ENCODE results near the gene CTIF. TPM values are rescaled to one million over a fixed set of nuclear protein-coding genes. Genes with fewer than 3 reads are reported as not detected.

Gene CTIF
- total and polyA plus RNA-seq, 10 donors = 5.2 to 39.2 (median 18.5) TPM

DNA sequence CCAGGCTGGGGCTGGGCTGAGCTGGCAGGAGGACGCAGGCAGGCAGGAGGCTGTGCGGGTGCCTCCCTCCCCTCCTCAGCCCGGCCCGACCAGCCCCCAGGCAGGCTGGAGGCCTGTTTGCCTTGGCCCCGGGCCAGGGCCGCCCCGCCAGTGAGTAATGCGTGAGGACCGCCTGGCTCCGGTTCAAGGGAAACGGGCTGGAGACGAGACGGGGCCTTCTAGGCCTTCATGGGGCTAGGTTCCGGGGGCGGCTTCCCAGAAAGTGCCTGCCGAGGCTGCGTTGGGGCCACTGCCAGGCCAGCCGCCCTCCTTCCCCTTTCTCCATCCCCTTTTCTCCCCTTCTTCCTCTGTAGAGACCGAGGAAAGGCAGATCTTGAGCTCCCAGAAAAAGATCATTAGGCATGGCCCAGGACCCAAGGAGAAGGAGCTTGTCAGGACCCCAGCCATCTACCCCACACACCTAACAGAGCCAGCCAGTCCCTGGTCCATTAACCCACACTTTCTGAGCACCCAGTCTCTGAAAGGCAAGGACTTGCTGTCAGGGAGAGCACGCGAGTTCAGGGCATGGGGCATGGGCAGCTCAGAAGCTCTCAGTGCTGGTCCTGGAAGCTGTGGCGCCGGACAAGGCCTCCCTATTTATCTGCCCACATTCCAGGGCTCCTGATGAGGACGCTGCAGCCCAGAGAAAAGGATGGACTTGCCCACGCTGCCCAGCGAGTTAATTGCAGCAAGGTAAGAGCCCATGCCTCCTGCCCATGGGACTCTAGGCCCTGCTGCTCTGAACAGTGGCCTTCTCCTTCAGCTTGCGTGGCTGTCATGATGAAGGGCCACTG lies 363.4 kb downstream of the CTIF start:
- no peak overlapping the region for H3K4me3 ChIP-seq
- H3K4me1 ChIP-seq = peaks cover 0 to 33% (median 9%) of the 10 kb centered on the region in 6 donors
- H3K27ac ChIP-seq = peak overlapping the region in 7 of 8 donors; percentile 34 to 63 (median 54)
- TF ChIP-seq, protein P1, sequence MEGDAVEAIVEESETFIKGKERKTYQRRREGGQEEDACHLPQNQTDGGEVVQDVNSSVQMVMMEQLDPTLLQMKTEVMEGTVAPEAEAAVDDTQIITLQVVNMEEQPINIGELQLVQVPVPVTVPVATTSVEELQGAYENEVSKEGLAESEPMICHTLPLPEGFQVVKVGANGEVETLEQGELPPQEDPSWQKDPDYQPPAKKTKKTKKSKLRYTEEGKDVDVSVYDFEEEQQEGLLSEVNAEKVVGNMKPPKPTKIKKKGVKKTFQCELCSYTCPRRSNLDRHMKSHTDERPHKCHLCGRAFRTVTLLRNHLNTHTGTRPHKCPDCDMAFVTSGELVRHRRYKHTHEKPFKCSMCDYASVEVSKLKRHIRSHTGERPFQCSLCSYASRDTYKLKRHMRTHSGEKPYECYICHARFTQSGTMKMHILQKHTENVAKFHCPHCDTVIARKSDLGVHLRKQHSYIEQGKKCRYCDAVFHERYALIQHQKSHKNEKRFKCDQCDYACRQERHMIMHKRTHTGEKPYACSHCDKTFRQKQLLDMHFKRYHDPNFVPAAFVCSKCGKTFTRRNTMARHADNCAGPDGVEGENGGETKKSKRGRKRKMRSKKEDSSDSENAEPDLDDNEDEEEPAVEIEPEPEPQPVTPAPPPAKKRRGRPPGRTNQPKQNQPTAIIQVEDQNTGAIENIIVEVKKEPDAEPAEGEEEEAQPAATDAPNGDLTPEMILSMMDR (IDR thresholded peaks at IDR 0.05 in 8 of 11, conservative IDR thresholded peaks at IDR 0.05 in 3 of 11) = no peak
- TF ChIP-seq POLR2AphosphoS5 (IDR thresholded peaks at IDR 0.05) = peak; percentile 45 to 82 (median 48)
- peak; percentile 82 for DNase-seq
- intact Hi-C loops (cut with DNase I; ENCODE audit: low total_unique reads) = no loop called here
- H3K9me3 ChIP-seq = peaks cover 0 to 18% (median 10%) of the 10 kb centered on the region in 8 donors
- no peaks in the 10 kb centered on the region for H3K36me3 ChIP-seq
- peaks cover 0 to 4% (median 0%) of the 10 kb centered on the region in 7 donors for H3K27me3 ChIP-seq (replicated peaks in 1 of 7)
- 26 to 49% (median 46%) methylated on average over 18 to 27 of the region's 27 CpGs for WGBS, 5 donors

DNA sequence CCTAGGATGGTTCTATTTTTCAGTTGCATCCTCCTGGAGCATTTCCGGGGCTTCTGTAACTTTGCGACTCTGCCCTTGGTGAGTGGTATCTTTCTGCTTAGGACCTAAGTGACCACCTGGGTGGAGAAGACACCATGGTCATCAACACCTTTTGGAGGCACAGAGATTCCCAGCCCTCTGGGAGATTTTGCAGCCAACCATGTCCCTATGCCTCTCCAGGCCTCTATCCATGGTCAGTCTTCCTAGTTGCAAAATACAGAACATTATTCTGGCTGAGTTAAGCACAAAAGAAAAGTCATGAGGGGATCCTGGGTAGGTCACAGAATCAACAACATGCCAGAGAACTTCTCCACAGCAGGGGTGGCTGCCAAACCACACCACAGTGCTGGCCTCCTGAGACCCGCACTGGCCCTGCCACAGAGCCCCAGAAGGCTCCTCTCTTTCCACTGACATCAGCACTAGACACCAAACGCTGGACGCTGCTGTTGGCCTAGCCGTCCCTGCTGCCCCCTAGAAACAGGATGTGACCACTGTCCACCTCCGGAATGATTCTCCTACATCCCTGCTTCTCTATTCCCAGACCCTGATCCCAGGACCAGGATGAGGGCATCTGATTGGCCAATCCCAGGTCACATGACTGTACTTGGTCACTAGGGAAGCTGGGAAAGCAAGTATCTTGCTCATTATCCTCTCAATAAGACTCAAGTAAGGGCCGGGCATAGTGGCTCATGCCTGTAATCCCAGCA lies 364.2 kb downstream of the CTIF start:
- intact Hi-C loops (cut with DNase I; ENCODE audit: low total_unique reads) = no loop called here

DNA sequence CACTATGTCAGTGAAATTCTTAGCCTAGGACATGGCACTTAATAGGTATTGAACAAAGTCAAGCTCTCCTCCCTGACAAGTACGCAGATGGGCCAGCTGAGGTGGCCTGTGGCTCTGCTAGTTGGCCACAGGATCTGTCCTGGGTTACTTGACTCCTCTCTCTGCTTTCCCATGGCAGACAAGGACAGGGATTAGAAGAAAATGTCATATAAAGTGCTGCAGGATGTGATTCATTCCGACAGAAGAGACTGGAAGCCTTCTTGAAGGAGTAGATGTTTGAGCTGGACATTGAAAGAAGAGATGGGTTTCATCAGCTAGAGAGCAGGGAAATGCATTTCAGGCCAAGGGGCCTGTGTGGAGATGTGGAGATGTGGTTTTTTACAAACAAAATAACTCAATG lies 365.3 kb downstream of the CTIF start:
- intact Hi-C loops (cut with DNase I; ENCODE audit: low total_unique reads) = no loop called here
- H3K27me3 ChIP-seq (replicated peaks in 1 of 7) = peaks cover 0 to 4% (median 0%) of the 10 kb centered on the region in 7 donors
- H3K27ac ChIP-seq = no peak overlapping the region
- WGBS, 5 donors = 92 to 100% (median 96%) methylated on average over 2 of the region's 2 CpGs
- peak; percentile 32 for DNase-seq
- H3K4me1 ChIP-seq = peaks cover 0 to 19% (median 8%) of the 10 kb centered on the region in 6 donors
- no peak overlapping the region for H3K4me3 ChIP-seq
- H3K9me3 ChIP-seq = peaks cover 0 to 18% (median 10%) of the 10 kb centered on the region in 8 donors
- TF ChIP-seq, protein P1 (IDR thresholded peaks at IDR 0.05 in 8 of 11, conservative IDR thresholded peaks at IDR 0.05 in 3 of 11) = no peak
- TF ChIP-seq POLR2A (IDR thresholded peaks at IDR 0.05) (no peak), POLR2AphosphoS5 (IDR thresholded peaks at IDR 0.05) (no peak)
- no peaks in the 10 kb centered on the region for H3K36me3 ChIP-seq

More for the DNA sequence above, 364.2 kb downstream of the CTIF start:
- peak overlapping the region in 5 of 8 donors; percentile 20 to 63 (median 41) for H3K27ac ChIP-seq
- H3K4me1 ChIP-seq = peaks cover 0 to 25% (median 8%) of the 10 kb centered on the region in 6 donors
- peaks cover 0 to 18% (median 10%) of the 10 kb centered on the region in 8 donors for H3K9me3 ChIP-seq
- H3K27me3 ChIP-seq (replicated peaks in 1 of 7) = peaks cover 0 to 4% (median 0%) of the 10 kb centered on the region in 7 donors
- DNase-seq = peak; percentile 74
- TF ChIP-seq, protein P1 (IDR thresholded peaks at IDR 0.05 in 8 of 11, conservative IDR thresholded peaks at IDR 0.05 in 3 of 11) = no peak
- TF ChIP-seq POLR2AphosphoS5 (IDR thresholded peaks at IDR 0.05) = peak in 2 of 3 donors; percentile 12 to 25
- 77 to 94% (median 88%) methylated on average over 8 of the region's 8 CpGs for WGBS, 5 donors
- H3K36me3 ChIP-seq = no peaks in the 10 kb centered on the region
- no peak overlapping the region for H3K4me3 ChIP-seq
